Activated effector memory CD4-positive, alpha-beta T cell treated with Interleukin-2 at 50 U/mL for 16 hours (primary cell): ENCODE data around the gene MICALL2.
A peak's percentile ranks its signal among the peaks of the same experiment; 100 is the strongest.
"Not testable (repeated sequence)": the region's sequence is repeated elsewhere in the genome, so short reads cannot be mapped to it uniquely, and the experiment has no call there.

Source experiments
- DNase-seq: peaks from one replicate; pipeline ENCODE4 v3.0.0-alpha.2; 2020

MICALL2 gene

GRCh38 chr7:1447112-1447511 is 12.2 kb downstream of the MICALL2 start:
- no peak for DNase-seq

- no peak for DNase-seq
These were observed 12.6 kb downstream of the MICALL2 start for GRCh38 chr7:1446620-1447032.

- not testable (repeated sequence) for DNase-seq
These were observed 13.2 kb downstream of the MICALL2 start for GRCh38 chr7:1446026-1446425.

- no peak for DNase-seq
These were observed 13.9 kb downstream of the MICALL2 start for GRCh38 chr7:1445341-1445740.

- no peak for DNase-seq
These were observed 14.3 kb downstream of the MICALL2 start for GRCh38 chr7:1444925-1445322.

- no peak for DNase-seq
These were observed 14.9 kb downstream of the MICALL2 start for GRCh38 chr7:1444214-1444924.

GRCh38 chr7:1443587-1444200 is 15.6 kb downstream of the MICALL2 start:
- not testable (repeated sequence) for DNase-seq

GRCh38 chr7:1442355-1443124 is 16.7 kb downstream of the MICALL2 start:
- no peak for DNase-seq

- no peak for DNase-seq
These were observed 17.5 kb downstream of the MICALL2 start for GRCh38 chr7:1441615-1442354.

- no peak for DNase-seq
These were observed 18.6 kb downstream of the MICALL2 start for GRCh38 chr7:1440620-1441019.

GRCh38 chr7:1439373-1440363 is 19.6 kb downstream of the MICALL2 start:
- no peak for DNase-seq

- no peak for DNase-seq
These were observed 20.4 kb downstream of the MICALL2 start for GRCh38 chr7:1438821-1439220.

GRCh38 chr7:1438208-1438607 is 21.1 kb downstream of the MICALL2 start:
- DNase-seq: no peak

GRCh38 chr7:1437155-1437880 is 22.0 kb downstream of the MICALL2 start:
- DNase-seq: no peak

- DNase-seq: no peak
These were observed 22.7 kb downstream of the MICALL2 start for GRCh38 chr7:1436608-1437007.

GRCh38 chr7:1434891-1435670 is 24.2 kb downstream of the MICALL2 start:
- DNase-seq: no peak

GRCh38 chr7:1434165-1434718 is 25.0 kb downstream of the MICALL2 start:
- DNase-seq: no peak

GRCh38 chr7:1433128-1433920 is 25.9 kb downstream of the MICALL2 start:
- DNase-seq: no peak

GRCh38 chr7:1432411-1433082 is 26.7 kb downstream of the MICALL2 start:
- peak; percentile 63 for DNase-seq
